Ectodermal cell (in vitro differentiated cells): Measurements from ENCODE around the gene SPATA31A7. TPM values are rescaled to one million over a fixed set of nuclear protein-coding genes. Genes with fewer than 3 reads are reported as not detected.
"Not testable (repeated sequence)": the region's sequence is repeated elsewhere in the genome, so short reads cannot be mapped to it uniquely, and the experiment has no call there.

ENCODE experiments used
- H3K27ac ChIP-seq: 2 replicates; pipeline ENCODE4 v1.7.0; 2013; ENCODE audit warnings: mild to moderate bottlenecking, low read depth, low read length; ENCODE audit not compliant: insufficient read depth, poor library complexity, severe bottlenecking
- H3K27me3 ChIP-seq: 2 replicates; pipeline ENCODE4 v1.7.0; 2013; ENCODE audit warnings: mild to moderate bottlenecking, low read length; ENCODE audit not compliant: insufficient read depth, control insufficient read depth, poor library complexity, severe bottlenecking
- H3K36me3 ChIP-seq: one replicate; pipeline ENCODE4 v1.7.0; 2013; ENCODE audit warnings: low read length; ENCODE audit not compliant: control insufficient read depth, insufficient read depth
- H3K4me1 ChIP-seq: one replicate; pipeline ENCODE4 v1.7.0; 2013; ENCODE audit warnings: low read length; ENCODE audit not compliant: control insufficient read depth, insufficient read depth
- H3K4me3 ChIP-seq: 2 replicates; pipeline ENCODE4 v1.7.0; 2013; ENCODE audit warnings: low read depth, low read length, control low read depth; ENCODE audit not compliant: insufficient read depth
- H3K9me3 ChIP-seq: 2 replicates; pipeline ENCODE4 v1.7.0; 2013; ENCODE audit warnings: mild to moderate bottlenecking, low read length, moderate library complexity; ENCODE audit not compliant: control insufficient read depth
- WGBS, 2 experiments: methylation state at CpG; one replicate each; pipeline ENCODE4 v1.1.7; 2013; ENCODE audit warnings: missing lambda C conversion rate in 2 of 2; 5-methylcytosine and 5-hydroxymethylcytosine counted together
- polyA plus RNA-seq, 4 experiments: library from polyadenylated mRNA; stranded (reverse); fragments of 50-300 nt; gene quantifications; one replicate each; pipeline ENCODE4 v1.2.3, GENCODE V29; 2013

The SPATA31A7 gene
- not detected for polyA plus RNA-seq (2013, experiment 1 of 4)
- polyA plus RNA-seq (2013, experiment 2 of 4): 0.28 TPM
- not detected for polyA plus RNA-seq (2013, experiment 3 of 4)
- 0.20 TPM for polyA plus RNA-seq (2013, experiment 4 of 4)

- not testable (repeated sequence) for H3K36me3 ChIP-seq, H3K4me1 ChIP-seq, H3K9me3 ChIP-seq, H3K4me3 ChIP-seq, H3K27me3 ChIP-seq, H3K27ac ChIP-seq
- no CpG with 5 or more reads among the region's 7 CpGs for WGBS, 2 experiments
These were observed at the start of gene SPATA31A7 for GRCh38 chr9:61189736-61190135. Gene SPATA31A7, plus strand, starts transcription at chr9:61190036. Its CDS starts 29 bp downstream, at chr9:61190065.

- H3K9me3 ChIP-seq, H3K36me3 ChIP-seq, H3K4me3 ChIP-seq, H3K27ac ChIP-seq, H3K4me1 ChIP-seq, H3K27me3 ChIP-seq: not testable (repeated sequence)
- WGBS, 2 experiments: no CpG with 5 or more reads among the region's 4 CpGs
These were observed 36.6 kb downstream of the SPATA31A7 start for GRCh38 chr9:61226438-61226837.
